Measurements from ENCODE around the gene PACSIN2.
"Not testable (repeated sequence)": the region's sequence is repeated elsewhere in the genome, so short reads cannot be mapped to it uniquely, and the experiment has no call there.

PACSIN2 gene

GRCh38 chr22:42939451-42939881 lies 75.5 kb downstream of the PACSIN2 start:
- DNase-seq (ENCODE audit: low read depth): no peak
- no peak overlapping the region for H3K4me3 ChIP-seq (ENCODE audit: low read depth, low read length)

GRCh38 chr22:42938976-42939375 lies 76.0 kb downstream of the PACSIN2 start:
- no peak for DNase-seq (ENCODE audit: low read depth)
- no peak for TF ChIP-seq CTCF (IDR thresholded peaks at IDR 0.05; ENCODE audit: insufficient read depth, low read depth, low read length, missing control alignments)
- H3K4me3 ChIP-seq (ENCODE audit: low read depth, low read length): no peak overlapping the region

More at GRCh38 chr22:42939451-42939881, 75.5 kb downstream of the PACSIN2 start:
- TF ChIP-seq CTCF (IDR thresholded peaks at IDR 0.05; ENCODE audit: insufficient read depth, low read depth, low read length, missing control alignments): no peak

- no peak for TF ChIP-seq CTCF (IDR thresholded peaks at IDR 0.05; ENCODE audit: insufficient read depth, low read depth, low read length, missing control alignments)
- H3K4me3 ChIP-seq (ENCODE audit: low read depth, low read length): no peak overlapping the region
- DNase-seq (ENCODE audit: low read depth): no peak
Measured at GRCh38 chr22:42938449-42938848, 76.5 kb downstream of the PACSIN2 start.

- peak; percentile 80 for DNase-seq (ENCODE audit: low read depth)
- H3K4me3 ChIP-seq (ENCODE audit: low read depth, low read length): peak overlapping the region; percentile 12
- TF ChIP-seq CTCF (IDR thresholded peaks at IDR 0.05; ENCODE audit: insufficient read depth, low read depth, low read length, missing control alignments): no peak
Measured at GRCh38 chr22:42937164-42937843, 77.6 kb downstream of the PACSIN2 start.

- DNase-seq (ENCODE audit: low read depth); H3K4me3 ChIP-seq (ENCODE audit: low read depth, low read length): not testable (repeated sequence)
Measured at GRCh38 chr22:42936680-42937079, 78.3 kb downstream of the PACSIN2 start.

GRCh38 chr22:42934338-42934737 lies 80.6 kb downstream of the PACSIN2 start:
- peak; percentile 33 for DNase-seq (ENCODE audit: low read depth)
- no peak for TF ChIP-seq CTCF (IDR thresholded peaks at IDR 0.05; ENCODE audit: insufficient read depth, low read depth, low read length, missing control alignments)
- peak overlapping the region; percentile 51 for H3K4me3 ChIP-seq (ENCODE audit: low read depth, low read length)

- no peak for TF ChIP-seq CTCF (IDR thresholded peaks at IDR 0.05; ENCODE audit: insufficient read depth, low read depth, low read length, missing control alignments)
- DNase-seq (ENCODE audit: low read depth): peak; percentile 79
- H3K4me3 ChIP-seq (ENCODE audit: low read depth, low read length): peak overlapping the region; percentile 51
Measured at GRCh38 chr22:42933485-42934091, 81.4 kb downstream of the PACSIN2 start.
